Right lobe of liver (tissue), 6 donors: ENCODE measurements around the gene GFI1. TPM values are rescaled to one million over a fixed set of nuclear protein-coding genes. Genes with fewer than 3 reads are reported as not detected.

ENCODE experiments used
- ATAC-seq, 4 donors: fragments of 200-7000 bp; cut with Tn5 transposase; one replicate each; pipeline ENCODE4 v1.9.1; 2020; ENCODE audit warnings: mild to moderate bottlenecking in 4 of 4, moderate library complexity in 4 of 4
- DNase-seq, 3 donors: peaks; one replicate each; pipeline ENCODE4 v3.0.0-alpha.2; 2020
- H3K27ac ChIP-seq, 3 donors: fragments of 200-600 bp; one replicate each; pipeline ENCODE4 v1.8.0; 2022
- H3K27me3 ChIP-seq, 2 donors: fragments of 200-600 bp; one replicate each; pipeline ENCODE4 v1.8.0; 2022
- H3K36me3 ChIP-seq, 4 donors: fragments of 200-600 bp; sonication (generic) in 1 of 4; one replicate each; pipeline versions ENCODE4 v1.5.1 to v1.8.0; 2017 to 2022; ENCODE audit warnings: control low read depth in 1 of 4
- H3K4me1 ChIP-seq, 4 donors: fragments of 200-600 bp; sonication (generic) in 1 of 4; one replicate each; pipeline versions ENCODE4 v1.5.1 to v1.8.0; 2017 to 2022; ENCODE audit warnings: control low read depth in 1 of 4
- H3K4me3 ChIP-seq, 3 donors: fragments of 200-600 bp; one replicate each; pipeline ENCODE4 v1.8.0; 2022
- H3K9me3 ChIP-seq, 4 donors: fragments of 200-600 bp; sonication (generic) in 1 of 4; one replicate each; pipeline versions ENCODE4 v1.5.1 to v1.8.0; 2017 to 2022; ENCODE audit warnings: control low read depth in 1 of 4
- CTCF ChIP-seq, 4 donors: fragments of 200-600 bp in 3 of 4; fragments of 450-650 bp in 1 of 4; IDR thresholded peaks; one replicate each; pipeline versions ENCODE4 v1.5.1 to v1.8.0; 2016 to 2022; ENCODE audit warnings: antibody characterized with exemption in 4 of 4, mild to moderate bottlenecking in 2 of 4
- POLR2A ChIP-seq: fragments of 450-650 bp; IDR thresholded peaks from one replicate; pipeline ENCODE4 v1.6.1; 2017; ENCODE audit warnings: antibody characterized with exemption, mild to moderate bottlenecking
- WGBS: methylation state at CpG from one replicate; pipeline ENCODE4 v1.1.6; 2018; ENCODE audit warnings: low coverage, low lambda C conversion rate; ENCODE audit not compliant: insufficient coverage; ENCODE audit errors: missing lambda C conversion rate; 5-methylcytosine and 5-hydroxymethylcytosine counted together
- intact Hi-C, 2 donors: fragments of 100-400 bp; cut with DNase I; formaldehyde crosslinking; loops; one replicate each; pipeline versions ENCODE4 v1.11.2 to v1.14.1; 2022
- total RNA-seq, 6 experiments: library from RNA; depleted of rRNA in 2 of 6; stranded (reverse); fragments of >200 nt in 2 of 6; fragmentation: NEBNext Ultra II Directional in 3 of 6; extraction: Animal tissue kit (Norgen Biotek cat#: 25700) in 3 of 6; gene quantifications; one replicate each; pipeline versions ENCODE4 v1.1.0 to v1.2.4, GENCODE V29; 2016 to 2023
- donor health status: DM: no; HTN: yes; CAD: no.
- donor health status: DM: no; HTN: no; CAD: no.
- donor health status: DM: no; HTN: no; CAD: no.
- donor health status: DM: no; HTN: yes; CAD: no.
- donor health status: DM: no; HTN: yes; CAD: no.

Gene GFI1
- total RNA-seq, 6 experiments from 2014 or later: 0.12 to 0.80 (median 0.42) TPM

- ATAC-seq: no peak
- no peak overlapping the region for H3K4me3 ChIP-seq
- H3K27me3 ChIP-seq: no peaks in the 10 kb centered on the region
- no peaks in the 10 kb centered on the region for H3K9me3 ChIP-seq
- intact Hi-C loops: no loop called here
- WGBS: 75% methylated on average over 2 of the region's 3 CpGs
- H3K27ac ChIP-seq: no peak overlapping the region
- H3K4me1 ChIP-seq: no peaks in the 10 kb centered on the region
- H3K36me3 ChIP-seq: no peaks in the 10 kb centered on the region
- no peak for DNase-seq
- TF ChIP-seq CTCF (IDR thresholded peaks at IDR 0.05): no peak
- TF ChIP-seq POLR2A: no peak
These were observed 11.7 kb downstream of the GFI1 start for GRCh38 chr1:92475029-92475428.

GRCh38 chr1:92473781-92474495 is 12.8 kb downstream of the GFI1 start:
- Histone ChIP-seq H3K4me1 (no peaks in the 10 kb centered on the region), H3K9me3 (no peaks in the 10 kb centered on the region), H3K36me3 (no peaks in the 10 kb centered on the region), H3K27me3 (no peaks in the 10 kb centered on the region), H3K4me3 (no peak overlapping the region), H3K27ac (no peak overlapping the region)
- TF ChIP-seq POLR2A: no peak
- no peak for TF ChIP-seq CTCF (IDR thresholded peaks at IDR 0.05)
- ATAC-seq (no peak), DNase-seq (no peak)
- WGBS: 72% methylated on average over 5 of the region's 5 CpGs
- intact Hi-C loops: no loop called here

GRCh38 chr1:92470216-92470615 is 16.5 kb downstream of the GFI1 start:
- TF ChIP-seq CTCF (IDR thresholded peaks at IDR 0.05) (no peak), POLR2A (no peak)
- no peaks in the 10 kb centered on the region for H3K27me3 ChIP-seq
- WGBS: 85% methylated on average over 1 of the region's 1 CpG
- no peak overlapping the region for H3K4me3 ChIP-seq
- H3K27ac ChIP-seq: no peak overlapping the region
- no peaks in the 10 kb centered on the region for H3K4me1 ChIP-seq
- ATAC-seq (no peak), DNase-seq (no peak)
- no peaks in the 10 kb centered on the region for H3K9me3 ChIP-seq
- intact Hi-C loops: no loop called here
- no peaks in the 10 kb centered on the region for H3K36me3 ChIP-seq

DNA sequence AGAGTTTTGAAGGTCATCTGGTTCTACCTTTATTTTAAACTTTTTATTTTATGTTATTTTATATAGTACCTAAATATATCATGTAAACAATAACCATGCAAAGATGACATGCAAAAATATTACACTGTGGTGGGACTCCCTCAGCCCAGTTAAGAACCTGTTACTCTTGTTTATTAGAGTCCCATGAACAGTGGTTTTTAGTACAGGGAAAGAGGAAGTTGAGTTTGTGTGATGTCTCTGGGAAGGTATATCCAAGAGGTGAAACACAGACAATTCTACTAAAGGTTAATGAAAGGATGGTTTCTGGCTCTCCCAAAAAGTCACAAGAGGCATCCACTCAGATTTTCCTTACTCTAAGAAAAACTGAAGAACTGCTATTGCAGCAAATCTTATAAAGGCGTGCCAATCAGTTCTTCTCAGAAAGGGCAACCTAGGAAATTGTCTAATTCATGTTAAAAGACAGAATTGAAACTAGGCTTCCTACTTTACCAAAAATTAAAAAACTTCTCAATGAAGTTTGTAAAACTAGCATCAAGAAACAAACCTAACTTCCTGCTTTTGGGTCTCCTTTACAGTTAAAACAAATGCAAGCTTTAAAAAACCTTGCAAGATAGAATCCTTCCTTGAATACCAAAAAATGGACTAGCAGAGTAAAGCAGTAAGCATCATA is 19.9 kb downstream of the GFI1 start:
- Histone ChIP-seq H3K27me3 (no peaks in the 10 kb centered on the region), H3K9me3 (no peaks in the 10 kb centered on the region), H3K4me3 (no peak overlapping the region), H3K27ac (no peak overlapping the region), H3K36me3 (no peaks in the 10 kb centered on the region), H3K4me1 (no peaks in the 10 kb centered on the region)
- no peak for TF ChIP-seq POLR2A
- no peak for TF ChIP-seq CTCF (IDR thresholded peaks at IDR 0.05)
- DNase-seq (no peak), ATAC-seq (no peak)
- whole genome bisulfite sequencing: 67% methylated on average over 1 of the region's 1 CpG
- intact Hi-C loops: no loop called here
